Stimulated activated CD8-positive, alpha-beta memory T cell treated with anti-CD3 and anti-CD28 coated beads, Interleukin-15, amount 100 ng/mL, for 1 hour (primary cell): ENCODE results near the gene OR1L4.

Source experiments
- DNase-seq: peaks from one replicate; pipeline ENCODE4 v3.0.0-alpha.2; 2020; ENCODE audit warnings: low read depth

OR1L4 gene, protein sequence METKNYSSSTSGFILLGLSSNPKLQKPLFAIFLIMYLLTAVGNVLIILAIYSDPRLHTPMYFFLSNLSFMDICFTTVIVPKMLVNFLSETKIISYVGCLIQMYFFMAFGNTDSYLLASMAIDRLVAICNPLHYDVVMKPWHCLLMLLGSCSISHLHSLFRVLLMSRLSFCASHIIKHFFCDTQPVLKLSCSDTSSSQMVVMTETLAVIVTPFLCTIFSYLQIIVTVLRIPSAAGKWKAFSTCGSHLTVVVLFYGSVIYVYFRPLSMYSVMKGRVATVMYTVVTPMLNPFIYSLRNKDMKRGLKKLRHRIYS

GRCh38 chr9:122723690-122724089 is at the start of gene OR1L4:
Gene OR1L4, plus strand, starts transcription at chr9:122723990. Its CDS starts 0 bp downstream, at chr9:122723990.
- DNase-seq: no peak

DNA sequence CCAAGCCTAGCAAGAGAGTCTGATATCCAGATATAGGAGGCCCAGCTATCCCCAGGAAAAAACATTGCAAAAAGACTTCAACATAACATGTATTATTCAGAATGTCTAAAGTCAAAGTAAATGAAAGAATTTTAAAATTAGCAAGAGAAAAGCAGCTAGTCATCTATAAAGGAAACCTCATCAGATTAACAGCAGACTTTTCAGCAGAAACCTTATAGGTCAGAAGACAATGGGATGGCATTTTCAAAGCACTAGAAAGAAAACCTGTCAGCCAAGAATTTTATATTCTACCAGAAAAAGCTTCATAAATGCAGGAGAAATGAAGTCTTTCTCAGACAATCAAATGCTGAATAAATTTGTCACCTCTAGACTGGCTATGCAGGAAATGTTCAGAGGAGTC is 38.9 kb upstream of the OR1L4 start:
- no peak for DNase-seq

DNA sequence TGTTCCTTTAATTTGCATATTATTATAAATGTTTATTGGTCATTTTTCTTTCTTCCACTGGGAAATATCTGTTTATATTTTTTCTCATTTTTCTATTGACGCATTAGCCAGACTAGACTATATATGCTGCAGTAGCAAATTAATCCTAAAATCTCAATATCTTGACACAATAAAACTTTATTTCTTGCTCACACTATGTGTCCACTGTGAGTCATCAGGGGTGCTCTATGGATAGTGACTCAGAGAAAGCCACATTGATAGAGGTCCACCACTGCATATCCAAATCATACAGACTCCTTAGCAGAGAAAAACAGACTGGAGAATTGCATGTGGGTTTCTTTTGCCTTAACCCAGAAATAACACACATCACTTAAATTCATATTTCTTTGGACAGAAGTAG is 28.1 kb upstream of the OR1L4 start:
- no peak for DNase-seq

DNA sequence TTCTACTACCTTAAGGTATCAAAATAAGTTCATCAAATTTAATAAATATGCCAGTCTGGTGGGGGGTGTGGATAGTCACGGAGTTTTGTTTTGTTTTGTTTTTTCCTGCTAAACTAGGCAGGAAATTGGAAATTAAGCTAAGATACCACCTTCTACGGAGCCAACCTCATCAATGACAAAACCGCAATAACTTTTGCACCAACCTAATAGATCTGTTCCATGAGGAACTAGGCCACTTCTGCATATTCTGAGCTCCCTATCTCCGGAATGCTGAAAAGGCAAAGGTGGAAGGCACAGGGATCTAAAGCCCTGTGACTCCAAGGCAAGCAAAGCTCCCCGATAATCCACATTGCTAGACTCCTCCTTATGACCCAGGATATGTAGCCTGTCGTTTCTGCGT is 5.8 kb upstream of the OR1L4 start:
- no peak for DNase-seq

GRCh38 chr9:122719218-122719617 is 4.6 kb upstream of the OR1L4 start:
- DNase-seq: no peak

- no peak for DNase-seq
Measured at GRCh38 chr9:122742003-122742402, 18.2 kb downstream of the OR1L4 start, which contains the start of gene OR1L6. Gene OR1L6, plus strand, starts transcription at chr9:122742303. Its CDS starts 7,545 bp downstream, at chr9:122749848.

DNA sequence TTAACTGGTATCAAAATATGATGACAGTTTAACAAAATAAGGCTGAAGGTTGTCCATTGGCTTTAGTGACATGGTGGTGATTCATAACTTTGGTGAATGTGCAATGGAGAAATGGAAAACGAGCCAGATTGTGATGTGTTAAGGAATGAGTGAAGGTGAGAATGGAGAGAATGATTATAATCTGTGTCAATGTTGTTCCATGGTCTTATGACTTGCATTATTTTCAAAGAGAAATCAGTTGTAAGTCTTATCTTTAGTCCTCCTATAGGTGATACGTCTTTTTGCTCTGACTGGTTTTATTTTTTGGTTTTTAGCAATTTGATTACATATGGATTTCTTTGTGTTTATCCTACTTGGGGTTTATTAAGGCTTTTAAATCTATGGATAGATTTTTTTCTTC is 31.0 kb downstream of the OR1L4 start:
- no peak for DNase-seq

DNA sequence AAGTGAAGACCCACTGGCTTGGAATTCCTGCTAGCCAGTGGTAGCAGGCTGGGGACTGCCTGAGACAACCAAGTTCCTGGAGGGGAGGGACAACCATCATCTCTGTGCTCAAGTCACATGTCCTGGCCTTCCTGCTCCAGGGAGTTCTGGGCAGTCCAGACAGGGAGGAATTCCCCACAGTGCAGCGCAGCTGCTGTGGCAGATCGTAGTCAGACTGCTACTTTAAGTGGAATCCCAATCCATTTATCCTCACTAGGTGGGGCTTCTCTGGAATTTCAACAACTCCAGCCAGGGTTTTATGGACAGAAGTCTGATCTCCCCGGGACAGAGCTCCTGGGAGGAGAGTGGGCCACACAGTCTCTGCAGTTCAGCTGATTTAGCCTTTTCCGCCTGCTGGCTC is 44.0 kb downstream of the OR1L4 start:
- DNase-seq: no peak
